Activated T-helper 2 cell treated with anti-CD3 and anti-CD28 coated beads, Interferon-gamma antibody, Interleukin-2, Interleukin-4, amounts not matched to agents 10 μg/mL and 5 μg/mL and 100 μg/mL, durations not matched to agents 14 hours and 24 hours and 36 hours (primary cell): ENCODE results near the gene ZNF620. TPM values are rescaled to one million over a fixed set of nuclear protein-coding genes. Genes with fewer than 3 reads are reported as not detected.
"Not testable (repeated sequence)": the region's sequence is repeated elsewhere in the genome, so short reads cannot be mapped to it uniquely, and the experiment has no call there.

ENCODE experiments used
- DNase-seq: peaks from one replicate; pipeline ENCODE4 v3.0.0; 2021; ENCODE audit warnings: low spot score
- H3K27ac Mint-ChIP-seq: one replicate; pipeline ENCODE4 v1.8.0; 2021; ENCODE audit warnings: mixed read lengths
- H3K27me3 Mint-ChIP-seq: one replicate; pipeline ENCODE4 v1.8.0; 2021; ENCODE audit warnings: low read depth, mixed read lengths
- H3K36me3 Mint-ChIP-seq: one replicate; pipeline ENCODE4 v1.8.0; 2021; ENCODE audit warnings: low read depth, mixed read lengths
- H3K4me1 Mint-ChIP-seq: one replicate; pipeline ENCODE4 v1.8.0; 2021; ENCODE audit warnings: low read depth, mixed read lengths
- H3K4me3 Mint-ChIP-seq: one replicate; pipeline ENCODE4 v1.8.0; 2021; ENCODE audit warnings: low read depth, mild to moderate bottlenecking, moderate library complexity, mixed read lengths
- H3K9me3 Mint-ChIP-seq: one replicate; pipeline ENCODE4 v1.8.0; 2021; ENCODE audit warnings: mixed read lengths
- intact Hi-C: fragments of 100-400 bp; cut with micrococcal nuclease; formaldehyde crosslinking; loops from one replicate; pipeline ENCODE4 v1.15.1; 2023
- total RNA-seq: library from RNA; stranded (reverse); gene quantifications from 2 replicates; pipeline ENCODE4 v1.2.3, GENCODE V29; 2022

Gene ZNF620
- total RNA-seq, 1 donor from 2014 or later, result 6.3 TPM

DNA sequence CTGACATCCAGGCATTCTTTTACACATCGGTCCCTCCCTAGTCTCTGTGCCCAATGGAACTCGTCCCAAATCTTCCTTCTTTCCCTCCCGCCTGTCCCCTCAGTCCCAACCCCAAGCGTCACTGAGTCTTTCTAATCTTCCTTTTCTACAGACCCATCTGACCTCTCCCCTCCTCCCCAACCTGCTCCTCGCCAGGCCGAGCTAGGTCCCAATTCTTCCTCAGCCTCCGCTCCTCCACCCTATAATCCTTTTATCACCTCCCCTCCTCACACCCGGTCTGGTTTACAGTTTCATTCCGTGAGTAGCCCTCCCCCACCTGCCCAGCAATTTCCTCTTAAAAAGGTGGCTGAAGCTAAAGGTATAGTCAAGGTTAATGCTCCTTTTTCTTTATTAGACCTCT, 56.6 kb downstream of the ZNF620 start:
- not testable (repeated sequence) for H3K9me3 Mint-ChIP-seq

DNA sequence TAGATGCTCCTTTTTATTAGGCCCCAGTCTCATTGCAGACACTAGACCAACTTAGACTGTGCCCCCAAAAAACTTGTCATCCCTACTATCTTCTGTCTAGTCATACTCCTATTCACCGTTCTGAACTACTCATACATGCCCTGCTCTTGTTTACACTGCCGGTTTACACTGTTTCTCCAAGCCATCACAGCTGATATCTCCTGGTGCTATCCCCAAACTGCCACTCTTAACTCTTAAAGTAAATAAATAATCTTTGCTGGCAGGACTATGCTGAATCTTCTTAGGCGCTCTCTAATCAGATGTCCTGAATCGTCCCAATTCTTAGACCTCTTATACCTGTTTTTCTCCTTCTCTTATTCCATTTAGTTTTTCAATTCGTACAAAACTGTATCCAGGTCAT, 59.8 kb downstream of the ZNF620 start:
- DNase-seq, H3K27me3 Mint-ChIP-seq, H3K27ac Mint-ChIP-seq, H3K9me3 Mint-ChIP-seq, H3K4me3 Mint-ChIP-seq, H3K4me1 Mint-ChIP-seq, intact Hi-C loops, H3K36me3 Mint-ChIP-seq: not testable (repeated sequence)

More for the DNA sequence above, 56.6 kb downstream of the ZNF620 start:
- H3K27me3 Mint-ChIP-seq, H3K36me3 Mint-ChIP-seq, DNase-seq, H3K27ac Mint-ChIP-seq, intact Hi-C loops, H3K4me1 Mint-ChIP-seq, H3K4me3 Mint-ChIP-seq: not testable (repeated sequence)

DNA sequence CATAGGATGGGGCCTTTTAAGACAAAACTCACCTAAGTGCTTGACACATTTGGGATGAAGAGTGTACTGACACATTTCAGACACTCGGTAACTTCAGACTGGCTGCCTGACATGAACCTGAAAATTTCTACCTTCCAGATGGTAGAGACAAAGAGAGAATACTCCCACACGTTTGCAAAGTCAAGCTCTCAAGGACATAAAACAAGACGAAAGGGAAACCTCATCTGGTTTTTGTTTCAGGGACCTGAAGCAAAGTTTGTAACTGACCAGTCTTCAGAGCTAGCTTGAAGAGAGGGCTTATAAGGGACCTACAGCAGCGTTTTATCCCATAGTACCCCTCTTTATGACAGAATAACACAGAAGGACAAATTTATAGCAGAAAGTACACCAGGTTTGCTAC, 60.9 kb downstream of the ZNF620 start:
- Mint-ChIP-seq H3K9me3 (no peaks in the 10 kb centered on the region), H3K4me3 (no peak overlapping the region), H3K27me3 (peaks cover 3% of the 10 kb centered on the region), H3K36me3 (no peaks in the 10 kb centered on the region), H3K27ac (no peak overlapping the region), H3K4me1 (no peaks in the 10 kb centered on the region)
- intact Hi-C loops, result no loop called here
- no peak for DNase-seq

Other genes with a start within 250 kb of the ZNF620 start
- 42.3 and 48.1 TPM in 2 replicates for gene EIF1B, start 196.3 kb upstream of the ZNF620 start, total RNA-seq
- gene ENTPD3, start 118.9 kb upstream of the ZNF620 start, total RNA-seq, result not detected in 2 replicates
- 2,421 and 2,433 TPM in 2 replicates for gene RPL14, start 48.7 kb upstream of the ZNF620 start, total RNA-seq
- 7.8 and 9.1 TPM in 2 replicates for gene ZNF619, start 28.9 kb upstream of the ZNF620 start, total RNA-seq
- gene ZNF621, start 18.9 kb downstream of the ZNF620 start, total RNA-seq, result 21.4 and 23.9 TPM in 2 replicates